T-helper 1 cell treated with Interleukin-12 subunit alpha and Interleukin-12 subunit beta and Interleukin-4 antibody, amounts not matched to agents 30 ng/mL and 1 ng/mL, for 36 hours (primary cell): ENCODE measurements around the gene TRABD2B. TPM values are rescaled to one million over a fixed set of nuclear protein-coding genes. Genes with fewer than 3 reads are reported as not detected.
"Not testable (repeated sequence)": the region's sequence is repeated elsewhere in the genome, so short reads cannot be mapped to it uniquely, and the experiment has no call there.

Experiments used
- intact Hi-C: fragments of 100-400 bp; cut with micrococcal nuclease; formaldehyde crosslinking; loops from one replicate; pipeline ENCODE4 v1.15.1; 2024
- total RNA-seq: library from RNA; stranded (reverse); gene quantifications from 2 replicates; pipeline ENCODE4 v1.2.3, GENCODE V29; 2022

The TRABD2B gene
- total RNA-seq, 1 donor from 2014 or later = not detected

DNA sequence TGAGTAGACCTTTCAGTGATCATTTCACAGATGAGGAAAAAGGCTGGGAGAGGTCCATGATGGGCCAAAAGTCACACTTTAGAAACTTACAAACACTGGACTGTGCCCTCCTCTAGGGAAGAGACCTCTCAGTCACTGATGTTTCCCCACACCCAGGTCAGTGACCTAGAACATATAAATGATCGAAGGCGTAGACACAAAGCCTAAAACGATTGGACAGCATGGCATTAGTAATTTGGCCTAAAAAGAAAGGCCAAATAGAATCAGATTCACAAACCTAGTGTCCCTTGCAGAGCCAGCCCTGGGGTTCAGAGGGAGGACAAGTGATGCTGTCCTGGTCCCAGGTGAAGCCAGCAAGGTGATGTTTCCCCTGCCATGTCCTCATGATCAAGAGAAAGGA, 27.7 kb downstream of the TRABD2B start:
- intact Hi-C loops = no loop called here

DNA sequence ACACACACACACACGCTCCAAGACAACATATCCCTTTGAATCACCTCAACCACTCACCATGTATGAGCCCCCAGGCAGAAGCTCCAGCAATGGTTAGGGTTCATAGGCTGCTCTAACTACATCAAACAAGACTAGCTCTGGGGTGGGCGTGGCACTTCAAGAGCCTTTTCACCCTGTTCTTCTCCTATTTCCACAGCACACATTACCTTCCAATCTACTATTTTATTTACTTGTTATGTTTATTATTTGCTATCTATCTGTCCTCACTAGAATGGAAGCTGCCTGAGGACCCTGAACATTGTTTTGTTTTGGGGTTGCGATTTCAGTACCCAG, 28.7 kb downstream of the TRABD2B start:
- intact Hi-C loops = no loop called here

DNA sequence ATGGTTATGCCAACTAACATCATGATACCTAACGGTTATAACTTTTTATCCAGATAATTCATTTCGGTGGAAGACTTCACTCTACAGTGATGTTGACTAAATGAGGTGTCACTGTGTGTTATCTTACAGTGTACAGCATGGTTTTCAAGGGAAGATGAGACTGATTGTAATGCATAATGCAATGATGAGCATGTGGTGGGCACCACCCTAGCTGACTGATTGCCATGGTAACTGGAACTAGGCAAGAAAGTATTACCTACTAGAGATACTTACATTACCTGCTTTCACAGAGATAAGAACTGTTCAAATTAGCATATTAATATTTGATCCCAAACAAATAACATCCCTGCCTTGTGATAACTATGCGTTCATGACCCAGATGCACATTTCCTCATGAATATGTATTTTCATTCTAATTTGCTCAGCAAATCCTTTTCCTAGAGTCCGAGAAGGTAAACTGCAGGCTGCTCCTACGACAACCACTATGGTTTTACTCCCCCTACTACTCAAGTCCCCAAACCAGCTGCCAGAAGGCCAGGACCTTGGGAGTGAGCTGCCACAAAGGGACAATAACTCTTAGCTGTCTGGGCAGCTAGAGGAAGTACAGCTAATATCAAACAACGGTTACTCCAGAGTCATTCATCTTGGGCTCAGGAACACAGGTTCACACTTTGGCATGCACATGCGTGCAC, 29.2 kb downstream of the TRABD2B start:
- intact Hi-C loops = no loop called here

DNA sequence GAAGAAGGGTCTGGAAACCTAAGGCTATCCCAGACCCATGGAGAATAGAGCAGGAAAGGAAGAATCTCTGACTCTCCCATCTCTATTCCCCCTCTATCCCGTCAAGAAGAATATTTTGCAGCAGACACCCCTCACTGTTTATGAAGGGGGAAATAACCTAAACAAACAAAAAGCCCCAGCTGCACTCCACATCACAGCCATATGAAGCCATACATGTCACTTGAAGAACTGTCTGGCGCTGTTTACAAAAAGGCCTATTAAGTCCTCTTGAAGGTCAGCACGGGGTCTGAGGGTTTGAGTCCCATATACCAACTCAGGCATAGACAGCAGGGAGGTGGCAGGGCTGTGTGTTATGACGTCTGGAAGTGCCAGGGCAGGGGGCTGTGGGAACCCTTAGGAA, 31.4 kb downstream of the TRABD2B start:
- intact Hi-C loops = no loop called here

DNA sequence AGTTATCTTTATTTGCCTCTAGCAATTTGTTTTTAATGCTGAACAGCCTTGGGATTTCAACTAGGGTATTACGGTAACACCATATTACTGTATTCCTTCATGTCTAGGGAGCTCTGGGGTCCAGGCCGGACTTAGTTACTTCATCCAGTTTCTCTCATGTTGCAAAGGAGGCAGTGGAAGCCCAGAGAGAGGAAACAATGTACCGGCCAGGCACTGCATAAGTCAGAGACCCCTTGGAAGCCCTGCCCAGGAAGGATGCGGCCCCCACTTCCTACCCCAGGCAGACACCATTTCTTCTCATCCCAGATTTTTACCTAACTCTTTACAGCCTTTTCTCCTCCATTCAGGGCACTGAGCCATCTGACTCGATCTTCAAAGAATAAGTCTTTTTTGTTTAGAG, 32.5 kb downstream of the TRABD2B start:
- intact Hi-C loops = no loop called here

DNA sequence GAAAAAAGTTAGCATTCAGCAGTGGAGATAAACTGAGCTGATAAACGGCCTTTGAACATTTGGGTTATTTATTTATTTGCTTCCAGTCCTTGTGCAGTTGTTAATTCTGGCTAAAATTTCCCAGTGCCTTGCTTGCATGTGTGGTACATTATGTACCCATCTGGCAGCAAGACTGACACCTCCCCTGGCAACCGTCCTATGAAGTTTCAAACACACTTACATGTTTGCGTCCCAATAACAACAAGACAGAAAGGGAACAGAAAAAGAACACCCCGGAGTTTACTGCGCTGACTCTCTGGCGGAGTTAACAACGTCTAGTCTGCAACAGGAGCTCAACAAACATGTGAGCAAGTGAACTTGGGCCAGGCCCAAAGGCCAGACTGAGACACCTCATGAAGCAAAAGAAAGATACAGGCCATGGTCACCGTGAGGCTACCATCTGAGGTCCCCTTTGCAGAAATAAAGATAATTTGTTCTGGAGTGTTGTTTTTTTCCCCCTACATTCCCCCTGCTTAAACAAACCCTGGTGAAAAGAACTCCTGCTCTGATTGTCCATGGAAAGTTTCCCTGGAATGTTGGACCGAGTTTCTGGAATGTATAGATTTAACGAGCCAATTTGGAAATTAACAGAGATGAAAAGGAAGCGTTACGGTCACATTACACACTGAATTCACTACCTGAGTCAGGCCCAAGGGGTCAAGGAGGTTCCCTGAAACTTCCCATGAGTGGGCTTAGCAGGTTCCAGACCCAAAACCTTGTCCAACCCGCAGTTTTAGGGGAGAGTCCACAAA, 33.4 kb downstream of the TRABD2B start:
- intact Hi-C loops = no loop called here

DNA sequence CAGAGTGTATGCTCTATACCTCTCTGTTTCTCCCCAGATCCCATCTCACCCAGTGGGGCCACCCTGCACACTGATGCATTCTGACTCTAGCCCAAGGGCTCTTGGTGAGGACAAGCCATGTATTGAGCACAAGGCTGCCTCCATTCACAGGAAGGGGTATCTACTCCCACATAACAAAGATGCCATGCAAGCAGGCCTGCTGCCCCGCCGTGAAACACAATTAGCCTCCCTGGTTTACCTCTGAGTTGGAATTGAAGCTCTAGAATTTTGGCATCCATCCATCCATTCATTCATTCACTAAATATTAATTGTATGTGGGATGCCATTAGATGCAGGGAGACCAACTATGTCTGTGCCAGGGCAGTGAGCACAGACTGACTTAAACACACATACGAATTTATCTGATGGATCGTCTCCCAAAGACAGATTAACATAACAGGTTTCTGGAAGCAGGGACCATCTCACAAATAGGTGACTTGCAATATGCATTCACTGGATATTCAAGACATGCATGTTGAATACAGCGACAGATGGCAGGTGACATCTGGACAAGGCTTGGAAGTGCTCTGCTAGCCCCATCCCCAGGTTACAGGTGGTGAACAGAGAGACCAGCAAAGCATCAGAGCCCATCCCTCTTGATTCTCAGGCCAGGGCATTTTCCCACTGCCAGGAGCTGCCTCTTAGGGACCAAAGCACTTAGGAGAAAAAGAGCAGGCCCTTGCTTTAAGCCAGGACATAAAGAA, 34.3 kb downstream of the TRABD2B start:
- intact Hi-C loops = no loop called here

DNA sequence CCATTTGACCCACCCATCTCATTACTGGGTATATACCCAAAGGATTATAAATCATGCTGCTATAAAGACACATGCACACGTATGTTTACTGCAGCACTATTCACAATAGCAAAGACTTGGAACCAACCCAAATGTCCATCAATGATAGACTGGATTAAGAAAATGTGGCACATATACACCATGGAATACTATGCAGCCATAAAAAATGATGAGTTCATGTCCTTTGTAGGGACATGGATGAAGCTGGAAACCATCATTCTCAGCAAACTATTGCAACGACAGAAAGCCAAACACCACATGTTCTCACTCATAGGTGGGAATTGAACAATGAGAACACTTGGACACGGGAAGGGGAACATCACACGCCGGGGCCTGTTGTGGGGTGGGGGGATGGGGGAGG, 35.4 kb downstream of the TRABD2B start:
- intact Hi-C loops = not testable (repeated sequence)

DNA sequence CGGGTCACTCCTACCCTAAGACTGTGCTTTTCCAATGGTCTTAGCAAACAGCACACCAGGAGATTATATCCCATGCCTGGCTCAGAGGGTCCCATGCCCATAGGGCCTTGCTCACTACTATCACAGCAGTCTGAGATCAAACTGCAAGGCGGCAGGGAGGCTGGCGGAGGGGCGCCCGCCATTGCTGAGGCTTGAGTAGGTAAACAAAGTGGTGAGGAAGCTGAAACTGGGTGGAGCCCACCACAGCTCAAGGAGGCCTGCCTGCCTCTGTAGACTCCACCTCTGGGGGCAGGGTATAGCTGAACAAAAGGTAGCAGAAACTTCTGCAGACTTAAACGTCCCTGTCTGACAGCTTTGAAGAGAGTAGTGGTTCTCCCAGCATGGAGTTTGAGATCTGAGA, 40.7 kb downstream of the TRABD2B start:
- intact Hi-C loops = not testable (repeated sequence)

DNA sequence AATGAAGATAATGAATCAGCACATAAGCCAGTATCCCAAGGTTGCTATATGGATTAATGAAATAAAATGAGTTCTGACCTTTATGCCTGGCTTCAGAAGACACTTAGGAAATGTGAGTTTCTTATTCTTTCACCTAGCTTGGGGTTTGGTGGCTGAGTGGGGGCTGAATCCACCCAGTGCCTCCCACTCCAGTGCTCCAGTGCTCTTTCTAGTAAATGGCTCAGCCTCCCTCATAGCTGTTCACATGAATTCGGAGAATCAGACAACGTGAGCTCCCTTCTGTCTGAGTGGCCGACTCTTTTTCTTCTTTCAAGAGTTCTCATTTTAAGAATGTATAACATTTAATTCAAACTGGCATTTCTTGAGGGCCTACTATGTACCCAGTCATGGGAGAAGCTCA, 43.5 kb downstream of the TRABD2B start:
- intact Hi-C loops = no loop called here

DNA sequence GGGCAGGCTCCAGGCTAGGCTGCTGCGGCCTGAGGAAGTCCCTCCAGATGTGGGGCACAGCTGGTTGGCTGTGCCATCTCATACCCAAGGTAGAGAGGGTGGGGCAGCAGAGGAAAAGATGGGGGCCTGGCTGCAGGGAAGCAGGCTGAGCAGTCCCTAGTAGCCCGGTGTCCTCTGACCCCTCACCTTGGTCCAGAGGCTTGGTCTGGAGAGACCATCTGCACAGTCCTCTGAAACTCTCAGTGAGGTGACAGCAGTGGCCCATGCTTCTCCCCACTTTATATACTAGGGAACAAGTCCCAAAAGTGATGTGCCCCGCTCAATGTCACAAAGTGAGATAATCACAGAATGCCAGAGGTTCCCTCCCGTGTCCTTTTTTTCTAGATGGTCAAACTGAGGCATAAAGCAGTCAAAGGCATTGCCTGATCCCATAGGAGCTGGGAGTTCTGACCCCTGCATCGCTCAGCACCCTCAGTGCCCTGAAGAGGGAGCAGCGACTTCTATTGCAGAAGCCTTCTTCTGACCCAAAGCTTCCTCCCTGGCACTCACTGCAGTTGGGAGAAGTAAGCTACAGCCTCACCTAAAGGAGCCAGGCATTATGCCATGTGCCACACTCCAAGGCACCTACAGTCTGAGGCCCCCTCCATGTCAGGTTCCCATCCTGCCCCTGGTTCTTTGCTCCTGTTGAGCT, 45.5 kb downstream of the TRABD2B start:
- intact Hi-C loops = no loop called here

DNA sequence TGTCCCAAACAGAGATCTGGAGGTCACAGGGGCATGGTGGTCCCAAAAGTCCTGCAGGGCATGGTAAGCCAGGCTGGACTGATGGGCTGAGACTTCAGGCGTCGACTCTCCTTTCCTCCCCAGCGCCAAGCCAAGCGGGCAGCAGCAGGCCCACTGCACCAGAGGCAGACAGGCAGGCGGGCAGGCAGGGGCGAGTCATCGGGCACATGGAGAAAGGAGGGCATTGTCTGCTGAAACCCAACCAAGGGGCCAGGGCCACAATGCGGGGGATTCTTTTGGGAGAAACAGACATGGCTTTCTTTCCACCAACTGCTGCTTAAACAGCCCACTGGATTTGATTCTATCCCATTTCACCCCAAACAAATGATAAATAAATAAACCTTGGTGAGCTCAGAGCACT, 46.2 kb downstream of the TRABD2B start:
- intact Hi-C loops = no loop called here

DNA sequence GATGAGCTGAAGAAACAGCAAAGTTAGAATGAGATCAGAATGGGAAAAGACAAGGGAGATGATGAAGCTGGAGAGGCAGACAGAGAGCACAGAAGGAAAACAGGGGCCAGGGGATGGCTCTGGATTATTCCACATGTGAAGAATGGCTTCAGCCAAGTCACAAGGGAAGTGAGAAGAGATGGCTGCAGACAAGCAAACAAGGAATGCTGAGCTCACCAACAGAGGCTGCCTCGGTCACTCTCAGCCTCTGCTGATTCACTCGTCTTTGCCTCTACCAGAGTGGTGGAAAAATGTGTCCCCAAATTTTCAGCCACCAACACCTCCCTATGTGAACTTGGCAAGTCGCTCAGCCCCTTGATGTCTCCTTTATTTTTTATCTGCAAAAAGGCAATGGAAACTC, 46.7 kb downstream of the TRABD2B start:
- intact Hi-C loops = no loop called here

DNA sequence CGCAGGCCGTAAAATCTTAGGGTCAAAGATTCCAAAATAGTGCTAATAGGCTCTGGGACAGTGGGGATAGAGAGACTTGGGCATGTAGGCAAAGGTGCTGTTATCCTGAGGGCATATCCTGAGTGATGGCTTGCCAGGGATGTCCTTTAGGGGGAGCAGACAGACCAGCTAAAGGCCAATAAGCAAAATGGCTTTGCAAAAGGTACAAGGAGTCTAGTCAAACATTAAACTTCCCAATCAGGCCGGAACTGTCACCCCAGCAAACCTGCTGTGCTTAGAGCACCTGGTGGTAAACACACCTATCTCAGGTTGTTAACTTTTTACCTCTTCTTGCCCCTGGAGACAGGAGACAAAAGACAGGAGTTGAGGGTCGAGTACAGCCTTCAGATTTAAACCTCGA, 49.1 kb downstream of the TRABD2B start:
- intact Hi-C loops = no loop called here

DNA sequence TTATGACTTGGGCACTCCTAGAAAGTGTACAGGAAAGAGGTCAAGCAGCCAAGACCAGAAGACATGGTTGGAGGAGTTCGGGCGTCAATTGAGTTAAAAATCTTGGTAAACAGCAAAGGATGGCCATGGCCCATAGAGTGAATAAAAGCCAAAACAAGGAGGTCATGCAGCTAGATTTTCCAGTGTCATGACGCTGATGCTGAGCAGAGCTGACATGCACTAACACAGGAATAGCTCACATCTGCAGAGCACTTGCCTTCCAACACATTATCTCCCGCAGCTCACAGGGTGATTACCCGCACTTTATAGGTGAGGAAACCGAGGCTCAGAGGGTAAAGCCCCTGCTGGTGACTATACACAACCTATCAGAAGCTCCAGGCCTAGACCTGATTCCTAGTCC, 49.7 kb downstream of the TRABD2B start:
- intact Hi-C loops = no loop called here

DNA sequence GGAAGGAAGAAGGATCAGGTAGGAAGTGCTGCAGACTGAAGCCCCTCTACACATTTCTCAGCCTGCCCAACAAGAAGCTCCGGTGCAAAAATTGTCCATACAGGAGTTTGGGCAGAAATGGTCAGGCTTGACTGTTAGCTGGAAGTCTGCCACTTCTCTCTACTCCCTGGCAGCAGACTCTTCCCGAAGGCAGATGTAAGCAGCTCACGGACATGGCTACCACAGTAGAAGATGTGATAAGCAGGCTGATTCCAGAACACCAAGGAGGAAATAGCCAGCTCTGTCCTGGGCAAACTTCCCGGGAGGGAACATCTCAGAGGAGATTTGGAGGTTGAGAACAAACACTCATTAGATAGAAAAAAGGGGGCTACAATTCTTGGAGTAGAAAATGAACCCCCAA, 52.6 kb downstream of the TRABD2B start:
- intact Hi-C loops = no loop called here

DNA sequence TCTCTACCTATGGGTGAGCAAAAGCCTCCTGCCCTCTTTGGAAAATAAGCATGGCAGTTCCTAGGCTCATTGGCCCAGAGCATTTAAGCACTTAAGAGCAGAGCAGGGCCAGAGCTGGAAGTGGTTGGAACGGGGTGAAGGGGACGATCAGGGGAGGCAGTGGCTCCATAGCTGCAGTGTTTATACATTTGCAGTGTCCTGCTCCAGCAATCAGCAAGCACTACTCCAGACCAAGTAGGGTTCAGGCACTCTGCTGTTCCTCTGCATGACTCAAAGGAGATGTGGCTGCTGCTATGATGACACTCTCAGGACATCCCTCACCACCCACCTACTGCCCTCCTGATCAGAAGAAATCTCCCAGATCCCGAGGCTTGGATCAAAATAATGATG, 55.0 kb downstream of the TRABD2B start:
- intact Hi-C loops = no loop called here

DNA sequence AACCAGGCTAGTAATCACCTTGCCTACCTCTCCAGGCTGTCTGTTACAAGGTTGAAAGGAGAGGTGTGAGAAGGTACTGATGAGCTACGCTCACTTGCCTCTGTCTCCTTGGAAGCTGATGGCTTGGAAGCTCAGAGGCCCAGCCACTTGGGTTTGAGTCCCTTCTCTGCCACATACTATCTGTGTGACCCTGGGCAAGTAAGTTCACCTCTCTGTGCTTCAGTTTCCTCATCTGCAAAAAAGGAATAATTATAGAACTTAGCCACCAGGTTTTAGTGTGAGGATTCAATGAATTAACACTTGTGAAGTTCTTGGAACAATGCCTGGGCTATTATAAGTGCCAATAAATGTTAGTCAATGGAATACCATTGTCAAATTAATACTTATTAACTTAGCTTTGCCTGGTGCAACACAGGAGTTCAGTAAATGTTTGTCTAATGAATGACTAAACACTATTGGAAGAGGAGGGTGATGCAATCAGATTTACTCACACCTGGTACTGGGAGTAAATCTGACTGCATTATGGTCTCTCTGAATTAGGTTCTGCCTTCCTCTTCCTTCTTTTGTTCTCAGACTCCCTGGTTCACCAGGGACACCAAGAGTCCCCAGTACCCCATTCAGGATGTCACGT, 55.5 kb downstream of the TRABD2B start:
- intact Hi-C loops = no loop called here

DNA sequence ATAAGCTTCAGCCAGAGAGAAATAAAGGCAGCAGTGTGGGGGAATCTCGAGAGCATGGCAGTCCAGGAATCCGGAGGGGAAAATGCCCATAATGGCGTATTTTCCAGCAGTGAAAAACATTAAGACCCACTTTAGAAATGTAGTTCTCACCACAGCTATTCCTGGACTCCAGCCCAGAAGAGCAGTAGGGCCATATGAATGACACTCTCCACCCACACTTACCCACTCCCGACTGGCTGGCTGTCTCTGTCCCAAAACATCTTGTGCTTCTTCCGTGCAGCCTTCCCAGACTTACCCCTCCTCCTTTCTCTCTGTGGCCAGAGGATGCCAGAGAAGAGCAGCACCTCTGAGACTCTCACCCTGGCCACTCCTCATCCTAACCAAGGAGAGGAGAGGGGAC, 56.4 kb downstream of the TRABD2B start:
- intact Hi-C loops = no loop called here

DNA sequence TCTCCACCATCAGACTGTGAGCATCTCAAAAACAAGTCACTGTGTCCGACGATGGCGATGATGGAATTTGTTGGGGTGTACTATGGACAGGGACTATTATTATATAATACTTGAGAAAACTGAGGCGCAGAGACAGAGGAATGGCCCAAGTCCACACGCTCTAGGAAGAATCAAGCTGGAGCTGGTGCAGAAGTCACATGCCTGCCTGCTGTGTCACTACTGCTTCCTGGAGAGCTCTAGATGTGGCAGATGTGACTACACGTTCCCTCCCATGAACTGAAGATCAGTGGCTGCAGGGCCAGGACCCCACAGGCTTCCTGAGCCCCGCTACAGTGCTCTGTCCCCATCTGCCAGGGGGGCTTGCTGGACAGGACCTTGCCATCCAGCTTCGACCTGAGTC, 56.9 kb downstream of the TRABD2B start:
- intact Hi-C loops = no loop called here

DNA sequence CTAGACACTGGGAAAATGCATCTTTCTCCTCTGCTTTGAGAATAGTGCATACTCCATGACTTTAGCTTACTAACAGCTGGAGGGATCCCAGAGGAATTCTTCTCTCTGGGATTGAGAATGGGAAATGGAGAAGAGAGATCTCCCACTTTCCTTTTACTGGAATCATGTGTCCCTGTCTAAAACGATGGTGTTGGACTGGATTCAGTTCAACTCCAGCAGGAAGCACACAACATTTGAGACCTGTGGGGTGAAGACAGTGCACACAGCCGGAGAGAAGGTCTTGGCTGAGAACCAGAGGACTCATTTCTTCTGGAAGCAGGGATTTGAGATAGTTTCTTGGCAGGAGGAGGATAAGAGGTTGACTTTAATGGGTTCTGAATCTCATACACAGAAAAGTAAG, 58.7 kb downstream of the TRABD2B start:
- intact Hi-C loops = no loop called here
